Activated B cell treated with CpG ODN at 0.5 μM for 24 hours (primary cell): Measurements from ENCODE around the gene CTBS. TPM values are rescaled to one million over a fixed set of nuclear protein-coding genes. Genes with fewer than 3 reads are reported as not detected.
"Not testable (repeated sequence)": the region's sequence is repeated elsewhere in the genome, so short reads cannot be mapped to it uniquely, and the experiment has no call there.

ENCODE experiments used
- ATAC-seq: fragments of 200-7000 bp; cut with Tn5 transposase; one replicate; pipeline ENCODE4 v1.10.0; 2021; ENCODE audit warnings: low read depth, mild to moderate bottlenecking, moderate library complexity
- CTCF ChIA-PET: fragments of 350-600 bp; sonication (Branson Sonifier 250); formaldehyde crosslinking; loops from one replicate; lab custom pipeline; 2021; ENCODE audit warnings: antibody characterized with exemption; lab: Charles Lee
- POLR2A ChIA-PET: fragments of 350-600 bp; sonication (Branson Sonifier 250); formaldehyde crosslinking; loops from one replicate; lab custom pipeline; 2021; ENCODE audit warnings: antibody characterized with exemption; lab: Charles Lee
- DNase-seq: peaks from one replicate; pipeline ENCODE4 v3.0.0; 2022
- H3K27ac Mint-ChIP-seq: one replicate; pipeline ENCODE4 v1.8.0; 2020; ENCODE audit warnings: mixed read lengths
- H3K27me3 Mint-ChIP-seq: one replicate; pipeline ENCODE4 v1.8.0; 2021; ENCODE audit warnings: mixed read lengths
- H3K36me3 Mint-ChIP-seq: one replicate; pipeline ENCODE4 v1.8.0; 2021; ENCODE audit warnings: low read depth, mixed read lengths
- H3K4me1 Mint-ChIP-seq: one replicate; pipeline ENCODE4 v1.8.0; 2021; ENCODE audit warnings: mixed read lengths
- H3K4me3 Mint-ChIP-seq: one replicate; pipeline ENCODE4 v1.8.0; 2020; ENCODE audit warnings: mild to moderate bottlenecking, mixed read lengths
- H3K9me3 Mint-ChIP-seq: one replicate; pipeline ENCODE4 v1.8.0; 2020; ENCODE audit warnings: mixed read lengths
- intact Hi-C: fragments of 100-400 bp; cut with micrococcal nuclease; formaldehyde crosslinking; loops from one replicate; pipeline ENCODE4 v1.15.1; 2024
- total RNA-seq: library from RNA; stranded (reverse); gene quantifications from 2 replicates; pipeline ENCODE4 v1.2.3, GENCODE V29; 2022
- TF ChIP-seq, protein P1 (sequence below): fragments of 200-600 bp; IDR thresholded peaks from one replicate; pipeline ENCODE4 v1.8.0; 2022; ENCODE audit warnings: antibody characterized with exemption, mild to moderate bottlenecking

CTBS gene
- total RNA-seq, 1 donor from 2014 or later: 13.2 TPM

DNA sequence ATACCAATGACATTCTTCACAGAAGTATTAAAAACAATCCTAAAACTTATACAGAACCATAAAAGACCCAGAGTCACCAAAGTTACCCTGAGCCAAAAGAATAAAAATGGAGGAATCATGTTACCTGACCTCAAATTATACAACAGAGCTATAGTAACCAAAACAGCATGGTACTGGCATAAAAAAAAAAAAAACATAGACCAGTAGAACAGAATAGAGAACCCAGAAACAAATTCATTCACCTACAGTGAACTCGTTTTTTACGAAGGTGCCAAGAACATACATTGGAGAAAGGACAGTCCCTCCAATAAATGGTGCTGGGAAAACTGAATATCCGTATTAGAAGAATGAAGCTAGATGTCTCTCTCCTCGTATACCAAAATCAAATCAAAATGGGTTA, 65.2 kb downstream of the CTBS start:
- Mint-ChIP-seq H3K9me3 (peaks cover 5% of the 10 kb centered on the region), H3K4me1 (peaks cover 18% of the 10 kb centered on the region), H3K27ac (no peak overlapping the region), H3K36me3 (peaks cover 17% of the 10 kb centered on the region), H3K27me3 (no peaks in the 10 kb centered on the region), H3K4me3 (no peak overlapping the region)
- intact Hi-C loops: loop anchor here (5.0 to 10.0 kb wide), 2 partner anchors 352 to 486 kb away; partner anchors contain the start of gene MCOLN2
- TF ChIP-seq, protein P1, sequence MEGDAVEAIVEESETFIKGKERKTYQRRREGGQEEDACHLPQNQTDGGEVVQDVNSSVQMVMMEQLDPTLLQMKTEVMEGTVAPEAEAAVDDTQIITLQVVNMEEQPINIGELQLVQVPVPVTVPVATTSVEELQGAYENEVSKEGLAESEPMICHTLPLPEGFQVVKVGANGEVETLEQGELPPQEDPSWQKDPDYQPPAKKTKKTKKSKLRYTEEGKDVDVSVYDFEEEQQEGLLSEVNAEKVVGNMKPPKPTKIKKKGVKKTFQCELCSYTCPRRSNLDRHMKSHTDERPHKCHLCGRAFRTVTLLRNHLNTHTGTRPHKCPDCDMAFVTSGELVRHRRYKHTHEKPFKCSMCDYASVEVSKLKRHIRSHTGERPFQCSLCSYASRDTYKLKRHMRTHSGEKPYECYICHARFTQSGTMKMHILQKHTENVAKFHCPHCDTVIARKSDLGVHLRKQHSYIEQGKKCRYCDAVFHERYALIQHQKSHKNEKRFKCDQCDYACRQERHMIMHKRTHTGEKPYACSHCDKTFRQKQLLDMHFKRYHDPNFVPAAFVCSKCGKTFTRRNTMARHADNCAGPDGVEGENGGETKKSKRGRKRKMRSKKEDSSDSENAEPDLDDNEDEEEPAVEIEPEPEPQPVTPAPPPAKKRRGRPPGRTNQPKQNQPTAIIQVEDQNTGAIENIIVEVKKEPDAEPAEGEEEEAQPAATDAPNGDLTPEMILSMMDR: no peak
- POLR2A ChIA-PET: no interaction called here
- DNase-seq: no peak
- ATAC-seq: no peak
- CTCF ChIA-PET: no interaction called here

DNA sequence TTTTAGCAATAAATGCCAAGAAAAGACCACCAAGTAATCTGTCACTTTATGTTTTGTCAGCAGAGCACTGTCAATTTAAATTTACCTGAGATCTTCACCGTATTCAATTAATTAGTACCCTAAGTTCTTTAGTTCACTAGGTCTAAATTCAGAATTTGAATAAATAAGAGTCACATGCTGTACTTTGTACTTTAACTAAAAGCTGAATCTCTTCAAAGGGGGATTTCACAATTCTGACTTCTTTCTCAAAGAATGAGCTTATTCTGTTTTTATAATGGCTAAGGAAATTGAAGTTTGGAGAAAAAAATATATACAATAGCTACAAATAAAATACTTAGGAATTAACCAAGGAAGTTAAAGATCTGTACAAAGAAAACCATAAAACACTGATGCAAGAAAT, 65.7 kb downstream of the CTBS start:
- Mint-ChIP-seq H3K4me3 (no peak overlapping the region), H3K27ac (no peak overlapping the region), H3K36me3 (peaks cover 17% of the 10 kb centered on the region), H3K4me1 (peaks cover 23% of the 10 kb centered on the region), H3K9me3 (peaks cover 5% of the 10 kb centered on the region), H3K27me3 (no peaks in the 10 kb centered on the region)
- intact Hi-C loops: loop anchor here (5.0 to 10.0 kb wide), 2 partner anchors 351 to 486 kb away; partner anchors contain the start of gene MCOLN2
- no peak for ATAC-seq
- ChIA-PET POLR2A (no interaction called here), CTCF (no interaction called here)
- TF ChIP-seq, protein P1: no peak
- no peak for DNase-seq

- H3K27ac Mint-ChIP-seq, H3K27me3 Mint-ChIP-seq, ATAC-seq, CTCF ChIA-PET, H3K4me3 Mint-ChIP-seq, POLR2A ChIA-PET, DNase-seq, H3K9me3 Mint-ChIP-seq: not testable (repeated sequence)
- Mint-ChIP-seq H3K36me3 (peaks cover 18% of the 10 kb centered on the region), H3K4me1 (peaks cover 30% of the 10 kb centered on the region)
- intact Hi-C loops: loop anchor here (2.0 to 10.0 kb wide), 3 partner anchors 351 to 487 kb away; partner anchors contain the start of gene MCOLN2
These were observed 66.4 kb downstream of the CTBS start for GRCh38 chr1:84507887-84508286.

DNA sequence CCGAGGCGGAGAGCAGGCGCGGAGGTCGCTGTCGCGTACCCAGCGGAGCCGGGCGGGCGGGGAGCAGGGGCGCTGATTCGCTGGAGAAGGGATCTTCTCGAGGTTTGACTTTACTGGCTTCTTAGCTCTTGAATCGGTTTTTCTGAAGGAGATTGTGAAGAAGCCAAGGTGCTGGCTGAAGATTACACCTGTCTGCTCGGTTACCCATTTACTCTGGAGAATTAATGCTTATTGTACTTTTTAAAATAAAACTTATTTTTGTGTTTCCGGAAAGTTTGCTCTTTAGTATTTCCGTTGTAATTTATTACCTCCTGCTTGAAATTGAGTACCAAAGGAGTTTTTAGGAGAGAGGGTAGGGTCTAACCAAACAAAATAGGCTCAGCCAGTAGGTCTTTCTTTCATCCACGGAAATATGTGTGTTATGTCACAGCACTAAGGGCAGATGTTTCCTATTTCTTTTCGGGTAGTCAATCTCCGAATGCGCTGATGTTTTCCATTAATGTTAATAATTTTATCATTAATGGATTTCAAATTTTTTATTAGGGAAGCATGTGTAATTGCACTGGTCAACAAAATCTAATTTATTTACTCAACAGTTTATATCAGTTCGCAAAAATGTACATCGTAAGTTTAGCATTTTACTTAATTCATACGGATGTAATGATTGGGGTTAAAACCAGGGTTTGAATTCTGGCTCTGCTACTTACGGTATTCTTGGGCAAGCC, 67.3 kb downstream of the CTBS start:
- H3K27ac Mint-ChIP-seq: peak overlapping the region; percentile 98
- ATAC-seq (no peak), DNase-seq (no peak)
- peaks cover 18% of the 10 kb centered on the region for H3K36me3 Mint-ChIP-seq
- TF ChIP-seq, protein P1: no peak
- ChIA-PET POLR2A (interaction anchor here (0.7 to 3.6 kb wide), 23 partner anchors 9 to 769 kb away, joined by 3 to 113 read pairs (median 7); partner anchors contain the start of genes BCL10, C1orf52, CTBS and PRKACB), CTCF (interaction anchor here (1.0 to 1.6 kb wide), 7 partner anchors 27 to 521 kb away, joined by 3 to 10 read pairs (median 5); partner anchors contain the start of genes CTBS and RPF1)
- H3K9me3 Mint-ChIP-seq: peaks cover 5% of the 10 kb centered on the region
- H3K4me1 Mint-ChIP-seq: peaks cover 31% of the 10 kb centered on the region
- H3K27me3 Mint-ChIP-seq: no peaks in the 10 kb centered on the region
- peak overlapping the region; percentile 96 for H3K4me3 Mint-ChIP-seq
- intact Hi-C loops: loop anchor here (1.0 to 10.0 kb wide), 11 partner anchors 28 to 769 kb away; partner anchors contain the start of genes BCL10, C1orf52, CTBS and MCOLN2

DNA sequence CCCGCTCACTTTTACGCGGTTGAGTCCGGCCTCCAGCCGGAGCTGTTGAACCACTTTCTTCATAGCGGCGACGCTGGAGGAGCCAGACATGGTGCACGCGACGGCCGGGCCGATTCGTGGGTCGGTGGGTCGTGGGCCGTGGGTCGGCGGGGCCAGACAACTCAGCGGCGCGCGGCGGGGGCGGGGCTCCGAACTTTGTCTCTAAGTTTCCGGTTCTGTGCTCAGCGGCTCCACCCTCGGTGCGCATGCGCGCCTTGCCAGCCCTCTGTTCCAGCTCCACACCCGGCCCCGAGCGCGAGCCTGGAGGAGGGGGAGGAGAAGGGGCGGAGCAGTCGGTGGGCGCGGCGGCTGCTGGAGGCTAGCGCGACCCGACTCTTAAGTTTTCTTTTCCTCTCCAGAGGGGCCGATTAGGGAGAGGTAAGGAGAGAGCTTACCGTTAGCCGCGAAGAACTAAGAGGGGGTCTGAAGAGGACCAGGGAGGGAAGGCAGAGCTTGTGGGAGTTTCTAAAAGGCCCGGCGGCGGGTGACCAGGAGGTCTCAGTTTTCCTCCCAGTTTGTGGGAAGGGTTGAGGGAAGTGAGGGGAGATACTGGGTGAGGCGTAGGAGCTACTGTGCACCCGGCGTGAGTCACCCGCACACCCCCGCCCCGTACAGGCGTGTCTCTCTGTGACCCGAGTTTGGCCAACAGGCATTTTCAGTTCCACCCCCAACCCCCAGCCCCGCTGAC, 68.1 kb downstream of the CTBS start, which contains the start of the genes GNG5 and SPATA1:
Gene GNG5, minus strand, starts transcription at position 580 of the 727 bp plus-strand sequence. Its CDS starts 490 bp downstream, at position 90.
Gene SPATA1, plus strand, starts transcription at position 385 of the 727 bp plus-strand sequence. CDS start 9,974 bp downstream, outside the sequence.
- H3K4me1 Mint-ChIP-seq: peaks cover 37% of the 10 kb centered on the region
- intact Hi-C loops: loop anchor here (1.0 to 10.0 kb wide), 11 partner anchors 27 to 770 kb away; partner anchors contain the start of genes BCL10, C1orf52, CTBS and MCOLN2
- ATAC-seq: peak; percentile 87

More for the DNA sequence above, 68.1 kb downstream of the CTBS start, which contains the start of the genes GNG5 and SPATA1:
- TF ChIP-seq, protein P1: no peak
- POLR2A ChIA-PET: interaction anchor here (0.7 to 3.6 kb wide), 24 partner anchors 8 to 770 kb away, joined by 3 to 113 read pairs (median 7); partner anchors contain the start of genes BCL10, C1orf52, CTBS and PRKACB
- H3K27ac Mint-ChIP-seq: peak within 1 kb of the TSS; percentile 98
- H3K9me3 Mint-ChIP-seq: peaks cover 3% of the 10 kb centered on the region
- H3K4me3 Mint-ChIP-seq: peak within 1 kb of the TSS; percentile 96
- H3K36me3 Mint-ChIP-seq: peaks cover 25% of the 10 kb centered on the region
- peak; percentile 98 for DNase-seq
- CTCF ChIA-PET: interaction anchor here (1.0 to 1.6 kb wide), 8 partner anchors 26 to 522 kb away, joined by 3 to 10 read pairs (median 4); partner anchors contain the start of genes CTBS and RPF1
- H3K27me3 Mint-ChIP-seq: no peaks in the 10 kb centered on the region
